CD4-positive, alpha-beta T cell treated with Interleukin-2 at 100 ng/mL for 4 hours (primary cell): ENCODE data around the gene ARIH2.
A peak's percentile ranks its signal among the peaks of the same experiment; 100 is the strongest.

Experiments
- DNase-seq: peaks from one replicate; pipeline ENCODE4 v3.0.0-alpha.2; 2020; ENCODE audit warnings: low spot score

Gene ARIH2

DNA sequence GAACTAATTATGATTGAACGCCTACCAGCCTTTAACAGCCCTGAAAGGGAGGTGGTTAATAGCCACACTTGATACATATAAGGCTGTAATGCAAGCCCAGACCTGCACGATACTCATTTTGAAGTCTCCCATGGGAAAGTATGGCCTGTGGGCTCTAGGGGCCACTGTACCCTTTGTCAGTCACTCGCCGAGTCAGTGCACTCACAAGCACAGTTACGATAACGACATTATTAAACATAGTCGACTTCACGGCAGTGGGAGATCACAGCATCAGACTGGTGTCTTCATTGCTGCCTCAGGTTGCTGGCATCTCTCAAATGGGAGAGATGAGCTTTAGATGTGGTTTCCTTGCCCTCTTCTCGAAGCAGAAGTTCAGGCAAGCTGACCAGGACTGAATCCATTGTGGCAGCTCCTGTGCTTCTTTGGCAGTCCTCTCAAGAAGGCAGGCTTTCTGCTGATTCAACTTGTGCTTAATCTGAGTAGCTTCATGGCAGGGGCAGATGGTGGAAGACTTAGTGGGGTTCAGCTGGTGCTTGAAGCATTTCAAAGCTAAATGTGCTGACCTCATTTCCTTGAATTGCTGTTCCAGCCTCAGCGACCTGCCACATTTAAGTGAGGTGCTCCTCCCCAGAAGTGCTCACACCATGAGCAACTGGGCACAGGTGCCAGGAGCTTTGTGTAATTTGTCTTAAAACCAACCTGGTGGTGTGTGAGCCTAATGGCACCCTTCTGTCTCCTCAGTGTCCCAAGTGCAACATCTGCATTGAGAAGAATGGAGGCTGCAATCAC is 55.6 kb downstream of the ARIH2 start:
- DNase-seq, result no peak

DNA sequence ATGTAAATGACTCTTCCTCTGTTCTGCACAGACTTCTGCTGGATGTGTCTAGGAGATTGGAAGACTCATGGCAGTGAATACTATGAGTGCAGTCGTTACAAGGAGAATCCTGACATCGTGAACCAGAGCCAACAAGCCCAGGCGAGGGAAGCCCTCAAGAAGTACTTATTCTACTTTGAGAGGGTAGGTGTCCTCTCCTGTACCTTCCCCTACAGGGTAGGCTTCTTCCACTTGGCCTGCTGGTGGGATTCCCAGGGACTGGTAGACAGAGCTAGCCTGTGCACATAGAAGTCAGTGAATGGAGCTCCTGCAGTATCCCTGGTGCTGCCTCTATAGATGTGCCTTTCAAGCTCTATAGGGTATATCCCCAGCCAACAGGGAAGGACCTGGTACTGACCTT is 60.8 kb downstream of the ARIH2 start:
- no peak for DNase-seq

DNA sequence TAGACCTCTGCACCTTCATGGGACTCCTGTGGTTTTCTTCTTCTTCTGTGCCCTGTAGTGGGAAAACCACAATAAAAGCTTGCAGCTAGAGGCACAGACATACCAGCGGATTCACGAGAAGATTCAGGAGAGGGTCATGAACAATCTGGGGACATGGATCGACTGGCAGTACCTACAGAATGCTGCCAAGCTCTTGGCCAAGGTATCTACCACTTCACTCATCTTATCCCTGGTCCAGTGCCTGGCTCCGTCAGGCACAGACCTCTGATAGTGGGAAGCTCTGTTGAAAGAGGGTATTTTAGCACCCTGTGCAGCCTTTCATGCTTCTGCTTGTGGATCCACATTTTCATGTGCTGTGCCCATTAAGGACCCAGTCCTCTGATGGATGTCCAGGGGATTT is 61.7 kb downstream of the ARIH2 start:
- no peak for DNase-seq

- DNase-seq, result no peak
Measured at GRCh38 chr3:48982016-48982415, 63.4 kb downstream of the ARIH2 start.

GRCh38 chr3:48982686-48983085 is 64.0 kb downstream of the ARIH2 start:
- no peak for DNase-seq

DNA sequence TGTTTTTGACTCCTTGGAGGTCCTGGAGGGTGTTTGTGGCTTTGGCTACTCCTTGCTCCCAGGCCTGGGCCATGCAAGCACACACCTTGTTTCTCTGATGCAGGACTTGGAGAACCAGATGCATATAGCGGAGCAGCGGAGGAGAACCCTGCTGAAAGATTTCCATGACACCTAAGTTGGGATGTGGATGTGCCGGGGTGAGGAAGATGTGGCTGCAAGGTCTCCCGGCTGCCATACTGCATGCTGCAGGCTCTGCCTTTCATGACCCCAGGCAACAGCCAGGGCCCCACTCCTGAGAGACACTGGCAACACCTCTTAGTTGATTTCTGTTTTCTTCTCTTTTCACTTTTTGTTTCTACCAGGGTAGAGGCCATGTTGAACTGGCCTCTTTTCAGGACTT is 64.5 kb downstream of the ARIH2 start:
- DNase-seq, result no peak

GRCh38 chr3:48984663-48985062 is 66.0 kb downstream of the ARIH2 start:
- no peak for DNase-seq

DNA sequence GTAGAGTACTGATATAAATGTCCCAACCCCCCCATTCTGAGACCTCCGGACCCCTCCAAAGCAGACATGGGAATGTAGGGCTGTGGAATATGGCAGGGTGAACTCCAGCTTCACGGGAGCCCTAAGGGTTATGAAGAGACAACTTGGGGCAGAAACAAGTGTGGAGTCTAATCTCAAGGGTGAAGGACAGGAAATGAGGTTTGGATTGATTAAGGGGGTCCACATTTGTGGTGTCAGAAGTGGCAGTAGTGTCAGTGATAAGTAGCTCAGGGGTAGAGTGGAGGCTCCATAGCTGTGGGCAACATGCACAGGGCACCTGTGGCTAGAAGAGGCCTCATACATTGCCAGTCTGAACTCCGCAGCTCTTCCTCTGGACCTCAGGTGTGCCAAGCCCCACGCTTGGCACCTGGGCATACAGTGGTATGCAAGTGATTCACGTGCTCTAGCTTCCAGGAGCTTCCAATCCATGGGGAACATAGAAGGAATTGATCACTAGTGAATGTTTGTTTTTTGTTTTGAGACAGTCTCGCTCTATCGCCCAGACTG is 67.3 kb downstream of the ARIH2 start:
- no peak for DNase-seq

DNA sequence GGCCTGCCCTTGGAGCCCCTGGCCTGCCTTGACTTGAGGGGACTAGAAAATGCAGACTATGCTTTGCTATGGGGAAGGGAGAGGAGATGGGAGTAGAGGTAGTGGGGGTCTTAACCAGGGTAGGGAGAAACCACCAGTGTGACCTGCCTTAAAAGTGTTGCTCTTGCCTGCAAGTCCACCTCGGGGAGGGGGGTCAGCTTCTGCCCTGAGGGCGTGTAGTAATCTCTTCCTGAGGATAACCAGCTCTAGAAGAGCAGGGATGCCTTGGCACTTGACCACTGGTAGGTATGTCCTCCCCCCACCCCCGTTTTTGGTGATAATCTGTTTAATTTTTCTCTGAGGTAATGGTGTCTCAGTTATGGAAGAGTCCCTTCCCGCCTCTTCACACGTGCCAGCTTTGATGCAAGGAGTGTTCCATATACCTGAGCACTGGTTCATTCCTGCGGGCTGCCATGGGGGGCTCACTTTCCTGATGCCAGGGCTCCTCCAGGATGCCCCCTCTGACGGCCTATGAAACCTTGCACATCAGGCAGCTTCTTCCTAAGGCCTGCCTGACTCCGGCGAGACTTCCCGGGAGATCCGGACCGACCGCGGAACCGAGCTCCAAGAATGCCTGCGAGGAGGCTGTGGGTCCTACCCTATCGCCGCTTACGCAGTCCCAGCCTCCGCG is 70.6 kb downstream of the ARIH2 start:
- DNase-seq, result no peak

DNA sequence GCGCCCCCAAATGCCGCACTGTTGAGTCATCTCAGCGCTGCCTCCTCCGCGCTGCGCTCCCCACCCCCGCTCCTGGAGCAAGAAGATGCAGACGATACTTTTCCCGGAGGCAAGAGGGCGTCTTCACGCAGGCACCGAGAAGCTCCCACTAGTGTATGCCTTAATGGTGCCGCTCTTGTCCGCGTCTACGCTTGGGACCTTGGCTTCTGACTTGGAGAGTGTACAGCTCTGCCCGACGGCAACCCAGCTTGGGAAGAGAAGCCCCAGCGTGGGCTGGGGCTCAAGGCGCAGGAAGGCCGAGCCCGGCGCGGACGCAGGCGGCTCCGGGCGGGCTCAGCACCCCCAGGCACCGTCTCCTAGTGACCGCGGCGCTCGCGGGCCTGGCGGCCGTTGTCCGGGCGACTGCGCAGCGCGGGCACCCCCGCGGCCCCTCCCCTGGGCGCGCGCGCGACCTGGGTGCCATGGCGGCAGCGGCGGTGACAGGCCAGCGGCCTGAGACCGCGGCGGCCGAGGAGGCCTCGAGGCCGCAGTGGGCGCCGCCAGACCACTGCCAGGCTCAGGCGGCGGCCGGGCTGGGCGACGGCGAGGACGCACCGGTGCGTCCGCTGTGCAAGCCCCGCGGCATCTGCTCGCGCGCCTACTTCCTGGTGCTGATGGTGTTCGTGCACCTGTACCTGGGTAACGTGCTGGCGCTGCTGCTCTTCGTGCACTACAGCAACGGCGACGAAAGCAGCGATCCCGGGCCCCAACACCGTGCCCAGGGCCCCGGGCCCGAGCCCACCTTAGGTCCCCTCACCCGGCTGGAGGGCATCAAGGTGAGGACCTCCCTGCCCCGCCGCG is 71.4 kb downstream of the ARIH2 start, which contains the start of gene P4HTM:
TSS of gene P4HTM (plus strand) at position 446 of the 840 bp plus-strand sequence. CDS start at position 462, 16 bp downstream.
- peak; percentile 83 for DNase-seq

GRCh38 chr3:48990636-48991469 is 72.2 kb downstream of the ARIH2 start:
- peak; percentile 38 for DNase-seq

GRCh38 chr3:48991851-48992545 is 73.4 kb downstream of the ARIH2 start:
- no peak for DNase-seq

GRCh38 chr3:48993834-48994233 is 75.2 kb downstream of the ARIH2 start:
- DNase-seq, result no peak

GRCh38 chr3:48996640-48997039 is 78.0 kb downstream of the ARIH2 start:
- DNase-seq, result no peak

DNA sequence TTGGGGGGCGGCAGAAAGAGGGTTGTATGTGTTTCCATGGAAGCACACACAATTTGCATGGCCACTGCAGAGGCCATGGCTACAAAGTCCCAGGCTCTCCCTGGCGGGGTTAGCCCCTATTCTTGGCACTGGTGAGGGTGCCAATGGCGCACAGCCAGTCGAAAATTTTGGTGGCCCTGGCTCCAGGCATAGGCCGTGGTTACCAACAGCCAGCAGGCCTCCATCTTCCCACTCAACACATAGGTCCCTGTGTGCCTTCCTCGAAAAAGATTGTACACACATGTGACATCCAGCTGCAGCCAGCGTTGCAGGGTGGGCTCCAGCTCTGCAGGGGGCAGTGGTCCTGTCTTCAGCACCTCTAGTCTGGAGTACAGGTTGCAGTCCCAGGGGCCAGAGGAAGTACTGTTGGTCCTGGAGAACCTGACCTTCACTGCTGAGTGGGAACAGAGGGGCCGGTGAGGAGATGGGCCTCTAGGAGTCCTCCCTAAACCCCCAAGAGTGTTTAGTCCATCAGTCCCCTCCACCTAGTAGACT is 78.5 kb downstream of the ARIH2 start:
- no peak for DNase-seq

DNA sequence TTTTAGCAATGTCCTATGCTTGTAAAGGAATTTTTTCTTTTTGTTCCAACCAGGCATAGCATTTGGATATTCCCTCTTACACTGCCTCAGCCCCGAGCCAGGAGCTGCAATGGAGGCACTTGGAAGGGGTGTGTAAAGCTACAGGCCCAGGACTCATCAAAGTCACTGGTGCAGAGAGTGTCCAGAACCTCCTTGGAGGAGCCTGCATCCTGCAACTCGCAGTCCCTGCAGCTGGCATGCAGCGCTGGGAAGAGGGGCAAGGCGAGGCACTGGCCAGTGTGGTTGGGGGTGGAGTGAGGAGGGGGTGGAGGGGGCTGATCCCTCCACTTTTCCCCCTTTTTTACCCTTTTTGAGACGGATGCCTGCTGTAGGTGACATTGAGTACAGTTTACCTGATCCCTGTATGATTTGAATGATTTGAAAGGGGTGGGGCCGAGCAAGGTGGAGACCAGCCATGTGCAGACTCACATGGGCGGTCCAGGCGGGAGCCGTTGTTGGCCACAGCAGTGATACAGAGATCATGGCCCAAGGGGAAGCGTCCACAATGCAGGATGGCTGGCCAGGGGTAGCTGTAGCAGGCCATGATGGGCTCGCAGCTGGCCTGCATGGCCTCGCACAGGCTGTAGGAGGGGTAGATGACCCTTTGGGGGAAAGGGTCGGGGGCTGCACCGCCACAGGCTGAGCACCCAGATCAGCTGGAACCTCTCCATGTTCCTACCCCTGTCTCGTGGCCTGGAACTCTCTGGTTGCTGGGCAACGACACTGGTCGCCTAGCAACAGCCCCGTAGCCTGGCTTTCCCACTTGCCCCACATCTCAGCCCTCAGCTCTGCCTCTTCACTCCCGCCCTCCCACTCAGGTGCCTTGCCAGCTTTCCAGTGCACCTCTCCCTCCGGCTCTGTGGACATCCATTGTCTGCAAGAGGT is 79.3 kb downstream of the ARIH2 start:
- no peak for DNase-seq

DNA sequence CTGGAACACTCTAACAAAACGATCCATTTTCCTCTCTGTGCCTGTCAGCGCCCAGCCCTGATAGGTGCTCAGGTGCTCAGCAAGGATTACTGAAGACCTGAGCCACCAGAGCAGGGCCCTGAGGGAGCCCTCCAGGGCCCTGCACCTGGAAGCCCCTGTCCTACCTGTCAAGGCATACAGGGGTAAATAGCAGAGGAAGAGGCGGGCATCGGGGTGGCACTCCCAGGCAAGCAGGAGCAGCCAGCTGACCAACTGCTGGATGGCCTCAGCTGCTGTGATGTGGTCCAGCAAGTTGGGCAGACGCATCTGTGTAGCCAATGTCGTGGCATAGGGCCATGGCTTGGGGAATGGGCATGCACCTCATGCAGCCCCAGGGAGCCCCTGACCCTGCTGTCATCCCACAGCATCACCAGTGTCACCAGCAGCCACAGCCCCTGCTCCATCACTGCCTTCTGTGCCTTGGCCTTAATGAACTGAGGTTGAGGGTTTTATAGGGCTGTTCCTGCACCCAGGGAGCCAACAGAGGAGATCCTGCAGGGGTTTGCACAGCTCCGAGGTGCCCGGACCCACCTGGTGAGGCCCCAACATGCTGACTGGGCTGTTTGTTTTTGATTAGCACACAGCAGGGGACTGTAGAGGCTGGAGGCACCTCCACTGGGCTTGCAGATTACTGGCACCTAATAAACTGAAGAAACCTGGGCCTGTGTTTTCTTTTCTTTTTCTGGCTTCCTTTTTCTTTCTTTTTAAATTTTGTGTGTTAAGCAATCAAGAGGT is 80.6 kb downstream of the ARIH2 start:
- DNase-seq, result no peak

DNA sequence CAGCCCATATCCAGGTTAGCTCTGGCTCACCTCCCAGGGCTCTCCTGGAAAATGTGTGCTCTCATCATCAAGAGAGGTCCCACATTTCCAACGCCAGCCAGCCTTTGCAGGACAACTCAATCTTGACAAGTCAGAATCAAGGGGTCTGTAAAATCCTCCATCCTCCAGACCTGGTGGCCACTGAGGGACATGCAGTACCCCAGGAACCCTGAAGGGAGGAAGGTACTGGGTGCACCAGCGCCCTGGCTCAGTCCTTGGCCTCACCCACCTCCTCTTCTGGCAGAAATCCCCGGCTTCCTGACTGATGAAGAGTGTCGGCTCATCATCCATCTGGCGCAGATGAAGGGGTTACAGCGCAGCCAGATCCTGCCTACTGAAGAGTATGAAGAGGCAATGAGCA is 82.5 kb downstream of the ARIH2 start:
- no peak for DNase-seq
